ENCODE data around the gene FRMD5.

GRCh38 chr15:43879386-43880355 is 315.4 kb downstream of the FRMD5 start:
- TF ChIP-seq POLR2AphosphoS5 (IDR thresholded peaks at IDR 0.05): no peak
- TF ChIP-seq, protein P1, sequence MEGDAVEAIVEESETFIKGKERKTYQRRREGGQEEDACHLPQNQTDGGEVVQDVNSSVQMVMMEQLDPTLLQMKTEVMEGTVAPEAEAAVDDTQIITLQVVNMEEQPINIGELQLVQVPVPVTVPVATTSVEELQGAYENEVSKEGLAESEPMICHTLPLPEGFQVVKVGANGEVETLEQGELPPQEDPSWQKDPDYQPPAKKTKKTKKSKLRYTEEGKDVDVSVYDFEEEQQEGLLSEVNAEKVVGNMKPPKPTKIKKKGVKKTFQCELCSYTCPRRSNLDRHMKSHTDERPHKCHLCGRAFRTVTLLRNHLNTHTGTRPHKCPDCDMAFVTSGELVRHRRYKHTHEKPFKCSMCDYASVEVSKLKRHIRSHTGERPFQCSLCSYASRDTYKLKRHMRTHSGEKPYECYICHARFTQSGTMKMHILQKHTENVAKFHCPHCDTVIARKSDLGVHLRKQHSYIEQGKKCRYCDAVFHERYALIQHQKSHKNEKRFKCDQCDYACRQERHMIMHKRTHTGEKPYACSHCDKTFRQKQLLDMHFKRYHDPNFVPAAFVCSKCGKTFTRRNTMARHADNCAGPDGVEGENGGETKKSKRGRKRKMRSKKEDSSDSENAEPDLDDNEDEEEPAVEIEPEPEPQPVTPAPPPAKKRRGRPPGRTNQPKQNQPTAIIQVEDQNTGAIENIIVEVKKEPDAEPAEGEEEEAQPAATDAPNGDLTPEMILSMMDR (IDR thresholded peaks at IDR 0.05): no peak
- TF ChIP-seq EP300 (IDR thresholded peaks at IDR 0.05): no peak

All from sigmoid colon (tissue), 4 donors.